Astrocyte of the spinal cord (primary cell): ENCODE data around the gene PRPF6.
A peak's percentile ranks its signal among the peaks of the same experiment; 100 is the strongest.

Experiments used
- DNase-seq: peaks from one replicate; pipeline ENCODE4 v3.0.0; 2011; ENCODE audit warnings: low read depth, low spot score
- H3K4me3 ChIP-seq: 2 replicates; pipeline ENCODE4 v1.5.1; 2011; ENCODE audit warnings: low read depth, mild to moderate bottlenecking, low read length, moderate library complexity
- in situ Hi-C: cut with HindIII; loops from 2 replicates; pipeline ENCODE4 v1.10.0; 2017; ENCODE audit warnings: low sequenced_read_pairs
- TF ChIP-seq, protein P1 (sequence below): IDR thresholded peaks from 2 replicates; pipeline ENCODE4 v1.5.1; 2012; ENCODE audit warnings: low read depth, mild to moderate bottlenecking, low read length, inconsistent platforms

The PRPF6 gene

DNA sequence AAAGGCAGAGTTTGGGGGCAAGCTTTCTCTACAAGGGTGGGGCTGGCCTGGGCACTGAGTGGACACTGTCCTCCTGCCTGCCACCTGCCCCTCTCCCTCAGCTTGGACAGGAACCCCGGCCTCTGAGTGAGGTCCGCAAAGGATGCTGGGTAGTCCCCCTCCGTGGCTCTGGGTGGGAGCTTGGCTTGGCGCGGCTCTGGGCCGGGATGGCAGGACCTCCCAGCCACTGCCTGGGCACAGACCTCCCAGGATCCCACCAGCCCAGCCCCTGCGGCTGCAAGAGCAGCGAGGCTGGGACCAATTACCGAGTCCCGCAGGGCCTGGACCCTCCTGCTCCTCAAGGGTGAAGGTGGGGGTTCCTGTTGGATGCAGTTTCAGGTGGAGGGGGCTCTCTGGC lies 71.4 kb downstream of the PRPF6 start:
- no peak overlapping the region for H3K4me3 ChIP-seq
- TF ChIP-seq, protein P1, sequence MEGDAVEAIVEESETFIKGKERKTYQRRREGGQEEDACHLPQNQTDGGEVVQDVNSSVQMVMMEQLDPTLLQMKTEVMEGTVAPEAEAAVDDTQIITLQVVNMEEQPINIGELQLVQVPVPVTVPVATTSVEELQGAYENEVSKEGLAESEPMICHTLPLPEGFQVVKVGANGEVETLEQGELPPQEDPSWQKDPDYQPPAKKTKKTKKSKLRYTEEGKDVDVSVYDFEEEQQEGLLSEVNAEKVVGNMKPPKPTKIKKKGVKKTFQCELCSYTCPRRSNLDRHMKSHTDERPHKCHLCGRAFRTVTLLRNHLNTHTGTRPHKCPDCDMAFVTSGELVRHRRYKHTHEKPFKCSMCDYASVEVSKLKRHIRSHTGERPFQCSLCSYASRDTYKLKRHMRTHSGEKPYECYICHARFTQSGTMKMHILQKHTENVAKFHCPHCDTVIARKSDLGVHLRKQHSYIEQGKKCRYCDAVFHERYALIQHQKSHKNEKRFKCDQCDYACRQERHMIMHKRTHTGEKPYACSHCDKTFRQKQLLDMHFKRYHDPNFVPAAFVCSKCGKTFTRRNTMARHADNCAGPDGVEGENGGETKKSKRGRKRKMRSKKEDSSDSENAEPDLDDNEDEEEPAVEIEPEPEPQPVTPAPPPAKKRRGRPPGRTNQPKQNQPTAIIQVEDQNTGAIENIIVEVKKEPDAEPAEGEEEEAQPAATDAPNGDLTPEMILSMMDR: no peak
- in situ Hi-C loops: no loop called here
- DNase-seq: no peak

DNA sequence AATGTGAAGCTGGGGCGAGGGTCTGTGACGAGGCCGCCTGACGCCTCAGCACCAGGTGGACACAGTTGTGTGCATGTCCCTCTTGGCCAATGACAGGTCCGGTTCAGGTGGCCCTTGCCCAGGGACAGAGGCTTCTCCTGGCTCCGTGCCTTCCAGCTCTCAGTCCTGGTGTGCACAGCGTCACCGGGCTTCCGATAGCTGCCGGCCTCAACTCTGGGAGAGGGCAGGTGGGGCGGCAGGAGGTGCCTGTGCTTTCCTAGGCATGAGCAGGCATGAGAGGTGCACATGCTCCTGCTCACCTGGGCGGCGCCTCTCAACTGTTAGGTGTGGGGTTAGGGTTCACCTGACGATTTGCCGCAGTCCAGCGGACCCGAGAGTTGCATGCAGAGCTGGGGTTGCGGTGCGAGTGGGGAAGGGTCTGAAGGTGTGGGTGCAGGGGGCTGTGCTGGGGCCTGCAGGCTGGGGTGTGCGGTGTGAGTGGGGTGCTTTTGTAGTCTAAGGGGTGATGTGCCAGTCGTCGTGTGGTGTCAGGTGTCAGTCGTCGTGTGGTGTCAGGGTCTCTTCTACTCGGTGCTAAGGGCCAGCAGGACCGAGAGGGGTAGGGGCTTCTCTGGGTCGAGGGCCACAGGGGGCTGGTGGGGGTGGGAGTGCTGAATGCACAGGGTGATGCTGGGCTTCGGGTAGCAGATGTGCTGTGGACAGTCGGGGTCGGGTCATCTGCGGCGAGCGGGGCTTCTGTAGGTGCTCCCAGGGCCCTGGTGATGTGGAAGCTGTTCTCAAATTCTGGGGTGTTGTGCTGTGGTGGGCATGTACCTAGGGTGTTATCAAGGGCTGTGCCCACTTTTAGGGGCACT lies 72.3 kb downstream of the PRPF6 start:
- TF ChIP-seq, protein P1: no peak
- no peak overlapping the region for H3K4me3 ChIP-seq
- in situ Hi-C loops: no loop called here
- DNase-seq: no peak

DNA sequence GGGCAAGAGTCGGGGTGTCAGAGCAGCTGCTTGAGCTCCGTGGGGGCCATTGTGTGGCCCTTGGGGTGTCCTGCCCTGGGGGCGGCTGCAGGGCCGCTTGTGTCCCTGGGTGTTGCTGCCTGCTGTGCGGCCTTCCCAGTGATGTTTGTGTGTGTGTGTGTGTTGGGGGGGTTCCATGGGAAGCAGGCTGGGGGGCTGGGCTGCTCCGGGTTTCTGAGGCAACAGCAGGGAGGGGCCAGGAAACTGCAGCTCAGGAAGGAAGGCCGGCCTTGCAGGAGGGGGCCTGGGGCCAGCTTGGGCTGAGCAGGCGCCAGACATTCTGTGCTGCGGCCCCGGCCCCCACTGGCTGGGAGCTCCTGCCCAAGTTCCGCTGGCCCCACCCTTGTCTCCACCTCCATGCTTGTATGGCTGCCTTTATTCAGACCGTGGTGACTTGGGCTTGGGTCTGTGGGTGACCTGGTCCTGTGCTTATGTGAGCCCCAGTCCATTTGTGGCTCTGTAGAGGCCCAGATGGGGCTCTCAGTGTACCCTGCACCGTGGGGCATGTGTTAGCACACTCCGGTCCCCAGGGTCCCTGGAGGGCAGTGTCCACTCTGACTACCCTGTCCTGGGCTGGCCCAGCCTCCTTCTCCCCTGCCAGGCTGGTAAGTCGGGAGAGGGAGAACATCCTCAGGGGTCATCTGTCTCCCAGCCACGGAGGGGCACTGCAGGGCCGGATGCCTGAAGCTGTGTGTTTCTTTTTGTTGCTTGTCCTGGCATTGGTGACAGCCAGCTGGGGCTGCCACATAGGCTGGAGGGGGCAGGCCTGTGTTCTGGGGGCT lies 73.1 kb downstream of the PRPF6 start:
- in situ Hi-C loops: no loop called here
- TF ChIP-seq, protein P1: peak; percentile 33
- H3K4me3 ChIP-seq: no peak overlapping the region
- peak; percentile 23 for DNase-seq

DNA sequence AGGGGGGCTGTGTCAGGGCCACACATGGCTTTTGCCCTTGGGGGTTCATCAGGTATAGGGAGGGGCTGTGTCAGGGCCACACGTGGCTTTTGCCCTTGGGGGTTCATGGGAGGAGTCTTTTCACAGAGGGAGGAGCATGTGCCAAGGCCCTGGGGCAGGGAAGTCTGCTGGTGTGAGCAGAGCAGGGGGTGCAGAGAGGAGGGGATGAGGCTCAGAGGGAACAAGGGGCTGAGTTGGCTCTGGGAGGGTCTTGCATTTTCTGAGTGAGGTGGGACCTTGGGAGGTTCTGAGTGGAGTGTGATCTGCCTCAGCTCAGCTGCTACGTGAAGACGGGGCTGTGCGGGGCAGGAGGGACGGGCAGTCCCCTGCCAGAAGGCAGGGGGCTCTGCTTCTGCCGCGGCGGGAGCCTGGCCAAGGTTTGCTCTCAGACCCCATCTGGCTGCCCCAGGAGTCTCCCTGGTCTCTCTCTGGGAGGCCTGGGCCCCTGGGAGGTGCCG lies 74.5 kb downstream of the PRPF6 start:
- TF ChIP-seq, protein P1: no peak
- DNase-seq: no peak
- in situ Hi-C loops: no loop called here
- no peak overlapping the region for H3K4me3 ChIP-seq

DNA sequence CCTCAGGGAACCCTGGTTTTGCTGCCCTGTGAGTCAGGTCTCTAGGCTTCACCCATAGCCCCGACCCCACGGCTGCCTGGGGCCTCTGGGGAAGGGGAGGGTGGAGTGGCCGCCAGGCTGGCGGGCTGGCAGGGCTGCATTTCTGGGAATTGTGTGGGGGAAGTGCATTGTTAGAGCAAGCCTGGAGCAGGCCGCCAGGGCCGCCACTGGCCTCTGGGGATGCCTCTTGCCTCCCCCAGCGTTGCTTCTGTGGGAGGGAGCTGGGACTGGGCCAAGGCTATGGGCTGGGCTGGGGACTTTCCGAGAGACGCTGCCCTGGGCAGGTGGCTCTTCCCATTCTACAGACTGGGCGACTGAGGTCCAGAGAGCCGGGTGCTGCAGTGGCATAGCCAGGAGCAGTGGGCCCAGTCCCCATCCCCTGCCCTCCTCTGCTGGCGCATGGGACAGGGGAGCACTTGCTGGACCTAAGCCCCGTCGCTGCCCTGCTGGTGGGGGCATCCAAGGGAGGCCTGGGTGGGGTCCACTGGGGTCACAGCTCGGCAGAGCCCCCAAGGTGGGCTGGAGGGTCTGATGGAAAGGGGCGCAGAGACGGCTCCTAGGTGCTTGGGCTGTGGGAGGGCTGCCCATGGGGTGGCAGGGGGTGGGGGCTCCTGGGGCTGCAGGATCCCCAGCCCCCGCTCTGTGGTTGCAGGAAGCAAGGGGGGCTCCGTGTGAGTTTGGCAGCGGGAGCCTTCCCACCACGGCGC lies 75.1 kb downstream of the PRPF6 start:
- H3K4me3 ChIP-seq: no peak overlapping the region
- TF ChIP-seq, protein P1: no peak
- DNase-seq: no peak
- in situ Hi-C loops: no loop called here

DNA sequence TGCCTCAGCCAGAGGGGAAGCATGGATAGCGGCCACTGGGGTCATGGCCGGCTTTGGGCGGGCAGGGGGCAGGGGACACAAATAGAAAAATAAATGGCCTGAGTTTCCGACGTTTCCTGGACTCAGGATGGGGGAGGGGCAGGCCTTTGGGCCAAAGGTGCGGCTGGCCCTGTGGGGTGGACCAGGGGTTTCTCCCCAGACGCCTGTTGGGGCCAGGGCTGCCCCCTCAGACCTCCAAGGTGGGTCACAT lies 75.6 kb downstream of the PRPF6 start:
- TF ChIP-seq, protein P1: no peak
- no peak overlapping the region for H3K4me3 ChIP-seq
- DNase-seq: no peak
- in situ Hi-C loops: no loop called here
